Skeletal muscle satellite cell (primary cell): Measurements from ENCODE around the gene SLC25A44.

Experiments
- H3K27me3 ChIP-seq: 2 replicates; pipeline ENCODE4 v1.7.0; 2013; ENCODE audit warnings: low read length; ENCODE audit not compliant: control insufficient read depth, insufficient read depth
- H3K36me3 ChIP-seq: 2 replicates; pipeline ENCODE4 v1.7.0; 2013; ENCODE audit warnings: mild to moderate bottlenecking, control low read depth, low read length; ENCODE audit not compliant: insufficient read depth
- H3K4me1 ChIP-seq: 2 replicates; pipeline ENCODE4 v1.7.0; 2013; ENCODE audit warnings: low read length; ENCODE audit not compliant: control insufficient read depth, insufficient read depth
- H3K4me2 ChIP-seq: 2 replicates; pipeline ENCODE4 v1.7.0; 2013; ENCODE audit warnings: mild to moderate bottlenecking, low read length
- H3K4me3 ChIP-seq: 2 replicates; pipeline ENCODE4 v1.7.0; 2013; ENCODE audit warnings: low read length
- H3K9ac ChIP-seq: 2 replicates; pipeline ENCODE4 v1.7.0; 2013; ENCODE audit warnings: mild to moderate bottlenecking, low read depth, low read length, moderate library complexity
- H3K9me3 ChIP-seq: replicated peaks from 2 replicates; pipeline ENCODE4 v1.7.0; 2013; ENCODE audit warnings: mild to moderate bottlenecking, control low read depth, low read length

Gene SLC25A44

DNA sequence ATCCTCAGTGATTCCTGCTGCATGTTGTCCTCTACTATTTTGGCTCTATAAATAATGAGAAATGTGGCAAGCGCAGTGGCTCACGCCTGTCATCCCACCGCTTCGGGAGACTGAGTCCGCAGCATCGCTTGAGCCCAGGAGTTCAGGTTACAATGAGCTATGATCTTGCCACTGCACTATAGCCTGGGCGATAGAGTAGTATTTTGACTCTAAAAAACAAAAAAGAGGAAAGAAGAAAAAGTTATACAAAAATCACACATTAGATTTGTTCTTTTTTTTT, 756 bp upstream of the SLC25A44 start:
- Histone ChIP-seq H3K4me3 (peak overlapping the region; percentile 90), H3K27me3 (no peaks in the 10 kb centered on the region), H3K4me2 (peak overlapping the region; percentile 82), H3K4me1 (peaks cover 10% of the 10 kb centered on the region), H3K36me3 (no peaks in the 10 kb centered on the region), H3K9me3 (no peaks in the 10 kb centered on the region), H3K9ac (peak overlapping the region; percentile 87)

DNA sequence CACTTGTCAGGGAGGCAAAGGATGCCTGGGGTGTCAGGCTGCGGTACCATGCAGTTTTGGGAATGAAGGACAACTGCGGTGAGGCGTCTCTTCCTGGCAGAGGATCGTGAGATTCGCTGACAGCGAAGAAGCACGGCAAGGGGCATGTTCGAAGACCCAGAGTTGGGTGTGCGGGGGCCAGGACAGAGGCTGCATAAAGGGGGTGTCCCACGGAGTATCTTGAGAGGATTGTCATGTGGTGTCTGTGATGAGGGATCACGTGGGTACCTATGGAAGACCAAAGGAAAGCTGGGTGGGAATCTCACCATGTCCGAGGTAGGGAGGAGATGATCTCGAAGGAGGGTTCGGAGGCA, 372 bp downstream of the SLC25A44 start:
- peaks cover 10% of the 10 kb centered on the region for H3K4me1 ChIP-seq
- peak overlapping the region; percentile 90 for H3K4me3 ChIP-seq

DNA sequence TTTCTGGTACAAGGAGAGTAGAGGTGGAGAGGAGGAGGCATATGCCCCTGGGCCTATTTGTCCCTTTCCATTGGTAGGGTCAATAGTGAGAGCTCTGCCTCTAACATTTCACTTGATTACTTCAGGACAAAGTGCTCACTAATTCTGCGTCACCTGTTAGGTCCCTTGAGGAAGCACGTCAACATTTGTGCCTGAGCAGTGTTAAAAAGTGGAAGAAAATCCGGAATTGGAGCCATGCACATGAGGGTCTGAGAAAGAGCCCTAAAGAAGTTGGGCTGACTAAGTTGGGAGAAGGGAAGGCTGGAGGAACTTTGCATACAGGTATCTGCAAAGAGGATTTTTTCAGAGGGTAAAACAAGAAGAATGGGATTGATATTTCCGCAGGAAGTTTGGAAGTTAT, 1.9 kb downstream of the SLC25A44 start:
- Histone ChIP-seq H3K27me3 (no peaks in the 10 kb centered on the region), H3K9me3 (no peaks in the 10 kb centered on the region), H3K4me2 (no peak overlapping the region), H3K4me1 (peaks cover 10% of the 10 kb centered on the region), H3K9ac (no peak overlapping the region), H3K36me3 (peaks cover 13% of the 10 kb centered on the region), H3K4me3 (no peak overlapping the region)

More for the DNA sequence above, 372 bp downstream of the SLC25A44 start:
- Histone ChIP-seq H3K4me2 (peak overlapping the region; percentile 95), H3K9me3 (no peaks in the 10 kb centered on the region), H3K9ac (peak overlapping the region; percentile 89), H3K36me3 (no peaks in the 10 kb centered on the region), H3K27me3 (no peaks in the 10 kb centered on the region)

DNA sequence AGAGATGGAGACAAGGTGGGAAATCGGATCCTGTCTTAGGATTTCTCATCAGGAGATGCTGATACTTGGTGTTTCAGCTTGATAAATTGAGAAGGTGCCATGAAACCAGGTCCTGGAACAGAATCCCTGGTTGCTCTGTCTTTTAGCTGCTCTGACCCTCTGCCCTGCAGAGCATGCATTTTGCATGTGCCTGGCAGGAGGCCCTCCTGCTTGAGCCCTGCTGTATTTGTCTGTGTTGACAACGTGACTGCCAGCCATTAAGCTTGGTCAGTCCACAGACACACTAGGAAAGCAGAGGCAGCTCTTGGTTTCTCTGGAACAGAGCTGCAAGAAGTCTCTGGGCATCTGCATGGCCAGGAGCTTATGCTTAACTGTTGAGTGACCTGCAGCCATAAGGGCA, 2.5 kb downstream of the SLC25A44 start:
- Histone ChIP-seq H3K36me3 (peaks cover 13% of the 10 kb centered on the region), H3K9ac (no peak overlapping the region), H3K9me3 (no peaks in the 10 kb centered on the region), H3K4me3 (no peak overlapping the region), H3K4me1 (peaks cover 10% of the 10 kb centered on the region), H3K4me2 (no peak overlapping the region), H3K27me3 (no peaks in the 10 kb centered on the region)

DNA sequence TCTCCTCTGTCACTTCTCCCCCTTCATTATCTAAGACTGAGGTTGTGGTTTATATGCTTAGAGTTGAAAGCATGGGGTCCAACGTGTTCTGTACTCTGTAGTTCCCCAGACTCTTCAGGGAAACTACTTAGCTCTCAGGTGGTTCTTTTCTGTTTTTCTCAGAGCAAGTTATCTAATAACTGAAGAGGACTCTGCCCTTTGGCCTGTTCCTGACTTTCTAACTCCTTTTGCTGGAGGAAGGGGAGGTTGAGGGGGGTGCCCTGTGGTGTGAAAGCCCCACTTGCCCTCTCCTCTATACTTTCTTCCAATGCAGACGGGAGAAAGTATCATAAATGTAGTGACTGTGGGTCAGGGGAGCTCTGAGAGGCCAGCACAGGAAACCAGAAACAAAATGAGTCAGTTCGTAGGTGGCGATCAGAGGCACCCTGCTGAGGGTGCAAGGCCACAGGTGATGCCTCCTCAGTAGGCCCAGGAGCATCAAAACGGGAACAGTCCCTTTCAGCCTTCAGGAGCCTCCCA, 5.0 kb downstream of the SLC25A44 start:
- Histone ChIP-seq H3K4me3 (no peak overlapping the region), H3K4me1 (peaks cover 11% of the 10 kb centered on the region), H3K4me2 (no peak overlapping the region), H3K9ac (no peak overlapping the region), H3K36me3 (peaks cover 20% of the 10 kb centered on the region), H3K27me3 (no peaks in the 10 kb centered on the region), H3K9me3 (no peaks in the 10 kb centered on the region)

DNA sequence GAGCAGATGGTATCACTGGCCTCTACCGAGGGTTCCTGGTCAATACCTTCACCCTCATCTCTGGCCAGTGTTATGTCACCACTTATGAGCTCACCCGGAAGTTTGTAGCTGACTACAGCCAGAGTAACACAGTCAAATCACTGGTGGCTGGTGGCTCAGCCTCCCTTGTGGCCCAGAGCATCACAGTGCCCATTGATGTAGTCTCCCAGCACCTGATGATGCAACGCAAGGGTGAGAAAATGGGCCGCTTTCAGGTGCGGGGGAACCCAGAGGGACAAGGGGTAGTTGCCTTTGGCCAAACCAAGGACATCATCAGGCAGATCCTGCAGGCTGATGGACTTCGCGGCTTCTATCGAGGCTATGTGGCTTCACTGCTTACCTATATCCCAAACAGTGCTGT, 6.1 kb downstream of the SLC25A44 start:
- Histone ChIP-seq H3K9me3 (no peaks in the 10 kb centered on the region), H3K36me3 (peaks cover 20% of the 10 kb centered on the region), H3K4me2 (no peak overlapping the region), H3K4me3 (no peak overlapping the region), H3K4me1 (peaks cover 6% of the 10 kb centered on the region), H3K27me3 (no peaks in the 10 kb centered on the region), H3K9ac (no peak overlapping the region)

- H3K36me3 ChIP-seq: peaks cover 25% of the 10 kb centered on the region
- no peaks in the 10 kb centered on the region for H3K9me3 ChIP-seq
- no peaks in the 10 kb centered on the region for H3K27me3 ChIP-seq
- no peak overlapping the region for H3K9ac ChIP-seq
- H3K4me2 ChIP-seq: no peak overlapping the region
- peaks cover 6% of the 10 kb centered on the region for H3K4me1 ChIP-seq
- H3K4me3 ChIP-seq: no peak overlapping the region
Measured at GRCh38 chr1:156203331-156203730, 9.4 kb downstream of the SLC25A44 start.

GRCh38 chr1:156204686-156205085, 10.8 kb downstream of the SLC25A44 start:
- Histone ChIP-seq H3K36me3 (peaks cover 24% of the 10 kb centered on the region), H3K9me3 (no peaks in the 10 kb centered on the region), H3K4me1 (peaks cover 6% of the 10 kb centered on the region), H3K9ac (no peak overlapping the region), H3K4me2 (no peak overlapping the region), H3K27me3 (no peaks in the 10 kb centered on the region), H3K4me3 (no peak overlapping the region)

DNA sequence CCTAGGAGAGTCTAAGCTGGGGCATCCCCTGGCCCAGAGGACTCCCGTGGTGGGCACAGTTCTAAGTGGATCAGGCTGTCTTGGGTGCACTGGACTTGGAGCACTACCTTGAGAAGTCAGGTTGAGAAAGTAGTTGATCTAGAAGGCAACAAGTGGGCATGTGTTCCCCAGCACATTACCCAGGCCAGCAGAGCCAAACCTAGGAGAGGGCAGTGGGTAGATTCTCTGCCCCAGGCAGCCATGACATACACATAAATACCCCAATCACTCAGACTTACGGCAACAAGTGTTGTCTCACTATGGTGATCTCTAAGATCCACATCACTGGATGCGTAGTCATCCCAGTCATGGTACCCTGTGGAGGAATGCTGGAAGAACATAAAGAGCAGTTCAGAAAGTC, 17.3 kb downstream of the SLC25A44 start:
- H3K4me1 ChIP-seq: peaks cover 11% of the 10 kb centered on the region
- H3K4me3 ChIP-seq: no peak overlapping the region
- H3K27me3 ChIP-seq: no peaks in the 10 kb centered on the region
- H3K36me3 ChIP-seq: peaks cover 28% of the 10 kb centered on the region
- no peak overlapping the region for H3K9ac ChIP-seq
- no peak overlapping the region for H3K4me2 ChIP-seq
- H3K9me3 ChIP-seq: no peaks in the 10 kb centered on the region

GRCh38 chr1:156212130-156212529, 18.2 kb downstream of the SLC25A44 start:
- peak overlapping the region; percentile 94 for H3K9ac ChIP-seq
- peak overlapping the region; percentile 99 for H3K4me2 ChIP-seq
- peak overlapping the region; percentile 87 for H3K4me3 ChIP-seq
- peaks cover 28% of the 10 kb centered on the region for H3K36me3 ChIP-seq
- no peaks in the 10 kb centered on the region for H3K27me3 ChIP-seq
- no peaks in the 10 kb centered on the region for H3K9me3 ChIP-seq
- peaks cover 11% of the 10 kb centered on the region for H3K4me1 ChIP-seq

DNA sequence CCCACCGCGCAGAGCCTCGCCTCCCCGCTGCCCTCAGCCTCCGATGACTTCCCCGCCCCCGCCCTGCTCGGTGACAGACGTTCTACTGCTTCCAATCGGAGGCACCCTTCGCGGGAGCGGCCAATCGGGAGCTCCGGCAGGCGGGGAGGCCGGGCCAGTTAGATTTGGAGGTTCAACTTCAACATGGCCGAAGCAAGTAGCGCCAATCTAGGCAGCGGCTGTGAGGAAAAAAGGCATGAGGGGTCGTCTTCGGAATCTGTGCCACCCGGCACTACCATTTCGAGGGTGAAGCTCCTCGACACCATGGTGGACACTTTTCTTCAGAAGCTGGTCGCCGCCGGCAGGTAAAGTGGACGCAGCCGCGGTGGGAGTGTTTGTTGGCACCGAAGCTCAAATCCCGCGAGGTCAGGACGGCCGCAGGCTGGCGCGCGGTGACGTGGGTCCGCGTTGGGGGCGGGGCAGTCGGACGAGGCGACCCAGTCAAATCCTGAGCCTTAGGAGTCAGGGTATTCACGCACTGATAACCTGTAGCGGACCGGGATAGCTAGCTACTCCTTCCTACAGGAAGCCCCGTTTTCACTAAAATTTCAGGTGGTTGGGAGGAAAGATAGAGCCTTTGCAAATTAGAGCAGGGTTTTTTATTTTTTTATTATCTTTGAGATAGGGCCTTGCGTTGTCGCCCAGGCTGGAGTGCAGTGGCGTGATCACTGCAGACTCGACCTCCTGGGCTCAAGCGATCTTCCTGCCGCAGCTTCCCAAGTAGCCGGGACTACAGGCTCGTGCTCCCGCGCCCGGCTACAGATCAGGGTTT, 19.1 kb downstream of the SLC25A44 start, which contains the start of gene PMF1:
Gene PMF1 (plus strand): TSS at position 175 of the 811 bp plus-strand sequence. CDS start 9 bp downstream, at position 184.
- peaks cover 16% of the 10 kb centered on the region for H3K4me1 ChIP-seq
- peak within 1 kb of the TSS; percentile 87 for H3K4me3 ChIP-seq
- peaks cover 23% of the 10 kb centered on the region for H3K36me3 ChIP-seq
- H3K9ac ChIP-seq: peak within 1 kb of the TSS; percentile 94
- no peaks in the 10 kb centered on the region for H3K27me3 ChIP-seq
- H3K9me3 ChIP-seq: no peaks in the 10 kb centered on the region
- H3K4me2 ChIP-seq: peak within 1 kb of the TSS; percentile 99

DNA sequence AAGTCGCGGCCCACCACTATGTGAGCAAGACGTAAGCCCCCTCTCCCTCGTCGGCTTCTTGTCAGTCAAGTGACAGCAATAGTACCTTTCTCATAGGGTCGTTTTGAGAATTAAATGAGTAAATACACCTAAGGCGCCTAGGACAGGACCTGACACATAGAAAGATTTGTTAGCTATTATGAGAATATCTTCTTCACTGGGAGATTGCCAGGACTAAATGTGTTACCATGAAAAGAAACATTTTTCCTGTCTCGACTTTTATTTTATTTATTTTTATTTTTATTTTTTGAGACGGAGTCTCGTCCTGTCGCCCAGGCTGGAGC, 19.7 kb downstream of the SLC25A44 start:
- no peaks in the 10 kb centered on the region for H3K9me3 ChIP-seq
- peak overlapping the region; percentile 94 for H3K9ac ChIP-seq
- peaks cover 20% of the 10 kb centered on the region for H3K36me3 ChIP-seq
- H3K4me2 ChIP-seq: peak overlapping the region; percentile 99
- no peaks in the 10 kb centered on the region for H3K27me3 ChIP-seq
- peak overlapping the region; percentile 87 for H3K4me3 ChIP-seq
- peaks cover 18% of the 10 kb centered on the region for H3K4me1 ChIP-seq
